Hematopoietic multipotent progenitor cell treated with erythropoietin and hydrocortisone succinate and interleukin-3 and kit ligand, for 17 days (in vitro differentiated cells): ENCODE data around the gene LRRC40.
"Not testable (repeated sequence)": the region's sequence is repeated elsewhere in the genome, so short reads cannot be mapped to it uniquely, and the experiment has no call there.

Experiments
- DNase-seq: peaks from one replicate; pipeline ENCODE4 v3.0.0-alpha.2; 2015; ENCODE audit warnings: low spot score

Gene LRRC40

GRCh38 chr1:70205434-70206118 lies at the start of gene LRRC40:
Gene LRRC40, minus strand, starts transcription at chr1:70205579. Its CDS starts 39 bp downstream, at chr1:70205540.
- DNase-seq: peak; percentile 97

GRCh38 chr1:70248729-70249128 lies 43.4 kb upstream of the LRRC40 start:
- no peak for DNase-seq

GRCh38 chr1:70247768-70248167 lies 42.4 kb upstream of the LRRC40 start:
- no peak for DNase-seq

- DNase-seq: no peak
Observed at GRCh38 chr1:70247122-70247521, 41.7 kb upstream of the LRRC40 start.

- DNase-seq: no peak
Observed at GRCh38 chr1:70239940-70240339, 34.6 kb upstream of the LRRC40 start.

- DNase-seq: no peak
Observed at GRCh38 chr1:70234733-70235132, 29.4 kb upstream of the LRRC40 start.

- DNase-seq: no peak
Observed at GRCh38 chr1:70231475-70231874, 26.1 kb upstream of the LRRC40 start.

- no peak for DNase-seq
Observed at GRCh38 chr1:70228670-70229069, 23.3 kb upstream of the LRRC40 start.

GRCh38 chr1:70227439-70227838 lies 22.1 kb upstream of the LRRC40 start:
- no peak for DNase-seq

GRCh38 chr1:70224954-70225353 lies 19.6 kb upstream of the LRRC40 start:
- no peak for DNase-seq

- no peak for DNase-seq
Observed at GRCh38 chr1:70222716-70223235, 17.4 kb upstream of the LRRC40 start.

GRCh38 chr1:70221238-70222121 lies 16.1 kb upstream of the LRRC40 start, which contains the start of gene SRSF11:
Gene SRSF11, plus strand, starts transcription at chr1:70221380. Its CDS starts 257 bp downstream, at chr1:70221637.
- DNase-seq: peak; percentile 94

- DNase-seq: no peak
Observed at GRCh38 chr1:70220517-70221237, 15.3 kb upstream of the LRRC40 start.

GRCh38 chr1:70220015-70220414 lies 14.6 kb upstream of the LRRC40 start:
- no peak for DNase-seq

GRCh38 chr1:70211541-70211940 lies 6.2 kb upstream of the LRRC40 start:
- no peak for DNase-seq

GRCh38 chr1:70210820-70211219 lies 5.4 kb upstream of the LRRC40 start:
- DNase-seq: no peak

- no peak for DNase-seq
Observed at GRCh38 chr1:70208292-70208691, 2.9 kb upstream of the LRRC40 start.

GRCh38 chr1:70207492-70207891 lies 2.1 kb upstream of the LRRC40 start:
- DNase-seq: no peak

- not testable (repeated sequence) for DNase-seq
Observed at GRCh38 chr1:70206833-70207232, 1.5 kb upstream of the LRRC40 start.

GRCh38 chr1:70205071-70205433 lies 327 bp downstream of the LRRC40 start:
- no peak for DNase-seq

GRCh38 chr1:70204600-70204999 lies 779 bp downstream of the LRRC40 start:
- no peak for DNase-seq

GRCh38 chr1:70204139-70204538 lies 1.2 kb downstream of the LRRC40 start:
- no peak for DNase-seq
